RWPE2 (cell line): ENCODE results near the gene CNKSR3.

Source experiments
- ATAC-seq: fragments of 200-7000 bp; cut with Tn5 transposase; 3 replicates; pipeline ENCODE4 v1.9.1; 2021; ENCODE audit warnings: low read depth
- DNase-seq: peaks from one replicate; pipeline ENCODE4 v3.0.0-alpha.2; 2020; ENCODE audit warnings: low spot score
- H3K27ac ChIP-seq: fragments of 450-650 bp; 2 replicates; pipeline ENCODE4 v1.5.1; 2017; ENCODE audit warnings: mild to moderate bottlenecking; ENCODE audit not compliant: poor library complexity, severe bottlenecking
- H3K27me3 ChIP-seq: fragments of 250-450 bp; sonication (Bioruptor Pico); 2 replicates; pipeline ENCODE4 v1.5.1; 2021; ENCODE audit warnings: mild to moderate bottlenecking, moderate library complexity; ENCODE audit not compliant: insufficient read depth, poor library complexity, severe bottlenecking
- H3K36me3 ChIP-seq: fragments of 250-450 bp; sonication (Bioruptor Pico); 2 replicates; pipeline ENCODE4 v1.5.1; 2020; ENCODE audit warnings: low read depth, mild to moderate bottlenecking, moderate library complexity
- H3K4me1 ChIP-seq: fragments of 250-450 bp; sonication (Bioruptor Pico); 2 replicates; pipeline ENCODE4 v1.5.1; 2021; ENCODE audit warnings: mild to moderate bottlenecking, moderate library complexity; ENCODE audit not compliant: insufficient read depth, poor library complexity, severe bottlenecking
- H3K4me3 ChIP-seq: fragments of 250-450 bp; sonication (Bioruptor Pico); 2 replicates; pipeline ENCODE4 v1.5.1; 2021; ENCODE audit warnings: mild to moderate bottlenecking, moderate library complexity; ENCODE audit not compliant: severe bottlenecking
- H3K9me3 ChIP-seq: fragments of 250-450 bp; sonication (Bioruptor Pico); 2 replicates; pipeline ENCODE4 v1.5.1; 2021; ENCODE audit warnings: mild to moderate bottlenecking, moderate library complexity; ENCODE audit not compliant: severe bottlenecking
- CTCF ChIP-seq: fragments of 450-650 bp; IDR thresholded peaks from one replicate; pipeline ENCODE4 v1.5.1; 2017; ENCODE audit warnings: mild to moderate bottlenecking, moderate library complexity; ENCODE audit not compliant: poor library complexity, severe bottlenecking

Gene CNKSR3

GRCh38 chr6:154508573-154509375 is 1.7 kb downstream of the CNKSR3 start:
- no peak for ATAC-seq
- H3K36me3 ChIP-seq, result no peaks in the 10 kb centered on the region
- H3K27ac ChIP-seq, result no peak overlapping the region
- no peaks in the 10 kb centered on the region for H3K27me3 ChIP-seq
- H3K4me1 ChIP-seq, result peaks cover 10% of the 10 kb centered on the region
- DNase-seq, result no peak
- H3K4me3 ChIP-seq, result peak overlapping the region; percentile 68
- no peaks in the 10 kb centered on the region for H3K9me3 ChIP-seq
- TF ChIP-seq CTCF, result no peak

GRCh38 chr6:154506991-154507898 is 3.2 kb downstream of the CNKSR3 start:
- Histone ChIP-seq H3K4me1 (peaks cover 10% of the 10 kb centered on the region), H3K27ac (no peak overlapping the region), H3K4me3 (no peak overlapping the region), H3K27me3 (no peaks in the 10 kb centered on the region), H3K9me3 (no peaks in the 10 kb centered on the region), H3K36me3 (no peaks in the 10 kb centered on the region)
- ATAC-seq, result no peak
- no peak for TF ChIP-seq CTCF
- no peak for DNase-seq

- ATAC-seq (no peak), DNase-seq (no peak)
- TF ChIP-seq CTCF, result no peak
- H3K27ac ChIP-seq, result no peak overlapping the region
- no peaks in the 10 kb centered on the region for H3K36me3 ChIP-seq
- H3K4me1 ChIP-seq, result peaks cover 10% of the 10 kb centered on the region
- no peaks in the 10 kb centered on the region for H3K27me3 ChIP-seq
- no peaks in the 10 kb centered on the region for H3K9me3 ChIP-seq
- no peak overlapping the region for H3K4me3 ChIP-seq
Observed at GRCh38 chr6:154506582-154506981, 3.9 kb downstream of the CNKSR3 start.

GRCh38 chr6:154506108-154506507 is 4.4 kb downstream of the CNKSR3 start:
- Histone ChIP-seq H3K9me3 (no peaks in the 10 kb centered on the region), H3K4me3 (no peak overlapping the region), H3K4me1 (peaks cover 8% of the 10 kb centered on the region), H3K27ac (no peak overlapping the region), H3K27me3 (no peaks in the 10 kb centered on the region), H3K36me3 (no peaks in the 10 kb centered on the region)
- ATAC-seq, result no peak
- TF ChIP-seq CTCF, result no peak
- no peak for DNase-seq
